AG08396 (cell line): Measurements from ENCODE around the gene TNS4.
A peak's percentile ranks its signal among the peaks of the same experiment; 100 is the strongest.

ENCODE experiments used
- DNase-seq: peaks from one replicate; pipeline ENCODE4 v3.0.0; 2012; ENCODE audit warnings: low spot score, mixed read lengths

The TNS4 gene

DNA sequence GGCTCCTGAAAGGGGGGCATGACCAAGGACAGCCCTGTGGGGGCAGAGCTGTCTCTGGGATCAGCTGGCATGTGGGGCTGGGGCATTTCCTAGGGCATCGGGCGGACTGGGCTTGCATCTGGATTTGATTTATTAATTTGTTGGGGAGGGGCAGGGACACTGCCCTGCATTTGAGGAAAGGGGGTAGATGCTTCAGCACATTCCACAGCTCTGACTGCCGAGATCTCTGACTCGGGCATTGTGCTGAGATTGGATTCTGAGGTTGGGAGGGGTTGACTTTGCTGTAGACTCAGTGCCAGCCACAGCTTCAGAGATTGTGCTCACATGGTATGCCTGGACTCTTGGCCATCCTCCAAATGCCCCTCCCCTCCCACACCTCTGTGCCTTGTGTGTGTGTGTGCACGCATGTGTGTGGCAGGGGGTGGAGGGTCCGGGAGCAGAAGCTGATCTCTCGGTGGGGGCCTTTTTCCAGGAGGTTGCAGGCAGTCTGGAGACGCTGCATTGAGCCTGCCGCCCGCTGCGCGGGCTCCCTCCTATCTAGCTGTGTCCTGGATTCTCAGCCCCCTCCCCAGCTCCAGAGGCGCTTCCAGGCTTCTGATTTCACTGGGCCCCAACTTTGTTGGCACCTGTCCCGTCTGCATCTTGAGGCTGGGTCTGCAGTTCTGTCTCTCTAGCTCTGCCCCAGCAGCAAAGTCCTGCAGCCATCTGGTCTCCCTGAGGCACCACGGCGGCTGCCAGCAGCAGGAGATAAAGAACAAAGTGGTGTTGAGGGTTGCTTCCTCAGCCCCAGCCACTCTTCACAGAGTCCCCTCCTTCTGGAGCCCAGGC is 43.2 kb downstream of the TNS4 start:
- DNase-seq: peak; percentile 88

- DNase-seq: no peak
Measured at GRCh38 chr17:40457369-40457768, 44.1 kb downstream of the TNS4 start.

DNA sequence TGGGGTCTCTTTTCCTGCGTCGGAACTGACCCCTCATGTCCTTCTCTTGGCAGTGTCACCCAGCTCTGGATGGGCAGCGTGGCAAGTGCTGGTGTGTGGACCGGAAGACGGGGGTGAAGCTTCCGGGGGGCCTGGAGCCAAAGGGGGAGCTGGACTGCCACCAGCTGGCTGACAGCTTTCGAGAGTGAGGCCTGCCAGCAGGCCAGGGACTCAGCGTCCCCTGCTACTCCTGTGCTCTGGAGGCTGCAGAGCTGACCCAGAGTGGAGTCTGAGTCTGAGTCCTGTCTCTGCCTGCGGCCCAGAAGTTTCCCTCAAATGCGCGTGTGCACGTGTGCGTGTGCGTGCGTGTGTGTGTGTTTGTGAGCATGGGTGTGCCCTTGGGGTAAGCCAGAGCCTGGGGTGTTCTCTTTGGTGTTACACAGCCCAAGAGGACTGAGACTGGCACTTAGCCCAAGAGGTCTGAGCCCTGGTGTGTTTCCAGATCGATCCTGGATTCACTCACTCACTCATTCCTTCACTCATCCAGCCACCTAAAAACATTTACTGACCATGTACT is 44.9 kb downstream of the TNS4 start:
- DNase-seq: no peak

- no peak for DNase-seq
Measured at GRCh38 chr17:40454613-40454995, 46.8 kb downstream of the TNS4 start.

- DNase-seq: peak; percentile 55
Measured at GRCh38 chr17:40453881-40454612, 47.4 kb downstream of the TNS4 start.

DNA sequence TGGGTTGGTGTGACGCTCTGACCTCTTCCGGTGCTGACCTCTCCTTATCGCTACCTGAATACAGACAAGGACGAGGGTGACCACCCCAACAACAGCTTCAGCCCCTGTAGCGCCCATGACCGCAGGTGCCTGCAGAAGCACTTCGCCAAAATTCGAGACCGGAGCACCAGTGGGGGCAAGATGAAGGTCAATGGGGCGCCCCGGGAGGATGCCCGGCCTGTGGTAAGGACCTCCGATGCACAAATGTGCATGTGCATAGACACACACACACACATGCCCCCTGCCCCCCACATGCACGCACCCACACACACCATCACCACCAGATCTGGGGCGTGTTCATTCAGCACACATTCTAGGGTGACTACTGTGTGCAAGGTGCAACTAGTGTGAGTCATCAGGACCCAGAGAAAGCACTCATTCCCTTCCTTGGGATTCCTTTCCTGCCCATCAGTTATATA is 48.5 kb downstream of the TNS4 start:
- no peak for DNase-seq

DNA sequence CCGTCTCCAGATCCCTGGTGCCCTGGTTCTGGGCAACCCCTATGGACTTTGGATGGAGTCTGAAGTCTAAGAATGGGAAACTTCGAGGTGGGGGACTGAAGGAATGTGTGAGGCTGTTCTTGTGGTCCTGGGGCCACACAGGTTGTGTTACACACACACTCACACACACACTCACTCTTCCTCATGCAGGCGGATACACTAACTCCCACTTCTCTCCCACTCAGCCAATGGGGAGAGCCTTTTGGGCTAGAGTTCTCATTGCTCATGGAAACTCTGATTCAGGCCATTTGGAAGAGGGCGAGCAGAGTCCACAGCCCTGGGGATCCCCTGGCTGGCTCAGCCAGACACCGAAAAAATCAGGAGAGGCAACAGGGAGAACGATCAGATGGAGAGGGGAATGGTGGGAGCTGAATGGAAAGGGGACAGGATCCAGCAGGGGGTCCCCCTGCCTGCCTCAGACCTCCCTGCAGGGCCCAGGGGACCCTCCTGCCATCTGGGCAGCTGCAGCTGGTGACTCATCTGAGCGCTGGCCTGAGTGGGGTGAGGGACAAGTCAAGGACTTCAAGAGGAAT is 49.1 kb downstream of the TNS4 start:
- DNase-seq: peak; percentile 87

DNA sequence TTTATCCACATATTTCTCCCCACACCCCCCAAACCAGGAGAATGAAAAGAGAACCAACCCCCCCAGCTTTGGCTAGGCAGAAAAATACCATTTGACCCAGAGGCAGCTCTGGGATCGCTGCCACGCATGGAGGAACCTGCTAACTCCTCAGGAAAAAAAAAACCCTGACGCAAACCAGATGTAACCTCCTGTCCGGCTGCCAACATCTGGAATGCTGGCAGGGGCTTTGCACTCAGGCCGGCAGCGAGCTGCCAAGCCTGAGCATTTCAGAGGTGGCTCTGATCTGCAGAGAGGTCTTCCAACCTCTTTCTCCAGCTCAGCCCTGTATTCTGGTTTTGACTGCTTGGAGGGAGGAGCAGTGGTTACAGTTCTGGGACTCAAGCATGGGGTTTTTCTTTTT is 50.0 kb downstream of the TNS4 start:
- DNase-seq: peak; percentile 84

GRCh38 chr17:40450175-40450574 is 51.2 kb downstream of the TNS4 start:
- no peak for DNase-seq

DNA sequence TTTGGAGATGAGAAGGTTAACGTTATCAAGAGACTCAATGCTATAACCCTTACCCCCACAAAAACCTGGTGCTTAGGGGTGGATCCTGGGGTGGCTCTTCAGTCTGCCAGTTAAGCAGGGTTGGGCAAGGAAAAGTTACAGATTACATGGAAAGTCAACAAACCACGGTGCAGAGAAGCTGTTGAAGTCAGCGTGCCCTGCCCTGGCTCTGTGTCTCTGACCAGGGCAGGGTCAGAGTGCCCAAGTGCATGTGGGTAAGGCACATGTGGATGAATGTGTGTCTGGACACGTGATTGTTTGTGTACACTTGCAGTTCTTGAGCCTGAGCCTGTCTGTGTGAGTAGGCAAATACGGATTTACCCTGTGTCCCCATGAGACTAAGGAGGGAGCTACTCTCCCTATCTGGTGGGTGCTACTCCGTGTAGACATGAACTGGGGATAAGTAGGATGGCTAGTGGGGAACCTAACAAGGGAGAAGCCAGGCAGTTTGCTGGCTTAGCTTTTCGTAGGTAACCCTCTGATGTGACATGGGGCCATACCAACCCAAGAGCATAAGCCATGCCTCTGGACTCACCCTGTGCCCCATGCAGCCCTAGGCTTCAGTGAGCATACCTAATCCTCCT is 52.7 kb downstream of the TNS4 start:
- DNase-seq: no peak

GRCh38 chr17:40448213-40448638 is 53.2 kb downstream of the TNS4 start:
- no peak for DNase-seq

DNA sequence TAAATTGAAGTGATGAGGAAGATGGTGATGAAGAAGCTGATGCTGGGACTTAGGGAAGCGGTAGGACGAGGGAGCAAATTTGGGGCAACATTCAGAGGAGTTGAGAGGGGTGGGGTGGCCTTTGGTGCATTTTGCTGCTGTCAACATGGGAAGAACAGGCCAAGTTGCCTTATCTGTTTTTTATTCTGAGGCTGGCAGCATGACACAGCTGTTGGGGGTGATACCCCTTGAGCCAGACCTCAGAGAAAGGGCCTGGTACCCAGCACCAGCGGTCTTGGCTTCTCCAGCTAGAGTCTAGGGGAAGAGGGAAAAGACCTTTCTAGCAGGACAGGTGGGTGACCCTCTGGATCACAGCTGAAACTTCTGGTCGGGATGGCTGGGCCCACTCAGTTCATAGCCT is 53.6 kb downstream of the TNS4 start:
- no peak for DNase-seq

- no peak for DNase-seq
Measured at GRCh38 chr17:40447148-40447644, 54.2 kb downstream of the TNS4 start.

GRCh38 chr17:40445751-40446468 is 55.5 kb downstream of the TNS4 start:
- DNase-seq: no peak

GRCh38 chr17:40443988-40444899 is 57.2 kb downstream of the TNS4 start:
- no peak for DNase-seq

- DNase-seq: peak; percentile 88
Measured at GRCh38 chr17:40443196-40443987, 58.0 kb downstream of the TNS4 start, which contains the start of gene IGFBP4. TSS of gene IGFBP4 (plus strand) at chr17:40443450. CDS start at chr17:40443736, 286 bp downstream.

GRCh38 chr17:40442392-40443195 is 58.8 kb downstream of the TNS4 start:
- DNase-seq: no peak

GRCh38 chr17:40440166-40440565 is 61.3 kb downstream of the TNS4 start:
- DNase-seq: no peak
